Gastrocnemius medialis (tissue), 4 donors: ENCODE measurements around the gene ATP11A.

ENCODE experiments used
- POLR2A ChIP-seq, 2 donors: fragments of 450-650 bp; IDR thresholded peaks; one replicate each; pipeline ENCODE4 v1.6.1; 2017; ENCODE audit warnings: antibody characterized with exemption in 2 of 2, mild to moderate bottlenecking in 2 of 2, moderate library complexity in 2 of 2
- TF ChIP-seq, protein P1 (sequence below), 5 experiments: fragments of 450-650 bp in 3 of 5; fragments of 200-600 bp in 2 of 5; sonication (generic) in 2 of 5; IDR thresholded peaks in 4 of 5; conservative IDR thresholded peaks in 1 of 5; 1 replicate in 4 of 5; 2 replicates in 1 of 5; pipeline ENCODE4 v1.5.1; 2016 to 2019; ENCODE audit warnings: antibody characterized with exemption in 5 of 5, mild to moderate bottlenecking in 3 of 5, moderate library complexity in 3 of 5

DNA sequence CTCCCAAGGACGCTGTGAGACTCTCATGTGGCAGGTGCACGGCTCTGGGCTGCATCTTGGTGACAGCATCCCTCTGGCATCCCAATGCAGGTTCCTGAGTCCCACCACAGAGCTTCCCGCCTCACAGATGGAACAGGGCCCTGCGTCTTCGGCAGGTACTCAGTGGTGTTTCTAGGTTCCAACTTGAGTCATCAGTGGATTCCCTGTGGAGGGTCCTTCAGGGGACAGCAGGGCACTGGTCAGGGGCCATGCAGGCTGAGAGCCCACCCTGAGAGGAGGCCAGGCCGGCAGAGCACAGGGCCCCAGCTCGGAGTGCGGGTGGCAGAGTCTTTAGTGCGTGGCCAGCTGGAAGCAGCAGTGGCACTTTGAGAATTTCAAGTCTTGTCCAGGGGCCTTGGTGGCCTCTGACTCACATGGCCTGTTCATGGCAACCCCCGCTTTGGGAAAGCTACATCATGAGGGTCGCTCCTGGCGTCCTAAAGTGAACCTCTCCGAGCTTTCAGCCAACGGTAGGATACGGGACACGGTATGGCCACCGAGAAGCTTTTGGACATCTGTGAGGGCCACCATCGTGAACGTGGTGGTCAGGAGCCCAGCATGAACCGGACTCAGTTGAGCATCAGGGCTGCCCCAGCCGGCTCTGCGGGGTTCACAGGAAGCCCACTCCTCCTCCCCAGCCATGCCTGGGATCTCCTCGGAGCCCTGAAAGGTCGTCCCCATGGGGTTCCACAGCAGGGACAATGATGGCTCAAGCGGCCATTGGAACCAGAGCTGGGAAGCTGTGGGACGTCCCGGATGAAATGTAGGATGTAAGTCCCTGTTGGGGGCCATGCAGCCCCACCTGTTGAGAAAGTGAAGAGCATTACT lies 207.1 kb downstream of the ATP11A start:
- TF ChIP-seq, protein P1, sequence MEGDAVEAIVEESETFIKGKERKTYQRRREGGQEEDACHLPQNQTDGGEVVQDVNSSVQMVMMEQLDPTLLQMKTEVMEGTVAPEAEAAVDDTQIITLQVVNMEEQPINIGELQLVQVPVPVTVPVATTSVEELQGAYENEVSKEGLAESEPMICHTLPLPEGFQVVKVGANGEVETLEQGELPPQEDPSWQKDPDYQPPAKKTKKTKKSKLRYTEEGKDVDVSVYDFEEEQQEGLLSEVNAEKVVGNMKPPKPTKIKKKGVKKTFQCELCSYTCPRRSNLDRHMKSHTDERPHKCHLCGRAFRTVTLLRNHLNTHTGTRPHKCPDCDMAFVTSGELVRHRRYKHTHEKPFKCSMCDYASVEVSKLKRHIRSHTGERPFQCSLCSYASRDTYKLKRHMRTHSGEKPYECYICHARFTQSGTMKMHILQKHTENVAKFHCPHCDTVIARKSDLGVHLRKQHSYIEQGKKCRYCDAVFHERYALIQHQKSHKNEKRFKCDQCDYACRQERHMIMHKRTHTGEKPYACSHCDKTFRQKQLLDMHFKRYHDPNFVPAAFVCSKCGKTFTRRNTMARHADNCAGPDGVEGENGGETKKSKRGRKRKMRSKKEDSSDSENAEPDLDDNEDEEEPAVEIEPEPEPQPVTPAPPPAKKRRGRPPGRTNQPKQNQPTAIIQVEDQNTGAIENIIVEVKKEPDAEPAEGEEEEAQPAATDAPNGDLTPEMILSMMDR (IDR thresholded peaks at IDR 0.05 in 4 of 5, conservative IDR thresholded peaks at IDR 0.05 in 1 of 5) = no peak
- no peak for TF ChIP-seq POLR2A (IDR thresholded peaks at IDR 0.05)
